ENCODE results near the gene CMTR1. TPM values are rescaled to one million over a fixed set of nuclear protein-coding genes. Genes with fewer than 3 reads are reported as not detected.
A peak's percentile ranks its signal among the peaks of the same experiment; 100 is the strongest.
"Not testable (repeated sequence)": the region's sequence is repeated elsewhere in the genome, so short reads cannot be mapped to it uniquely, and the experiment has no call there.

CMTR1 gene
- total RNA-seq, 2 experiments from 2014 or later, result 71.7 to 74.2 TPM

DNA sequence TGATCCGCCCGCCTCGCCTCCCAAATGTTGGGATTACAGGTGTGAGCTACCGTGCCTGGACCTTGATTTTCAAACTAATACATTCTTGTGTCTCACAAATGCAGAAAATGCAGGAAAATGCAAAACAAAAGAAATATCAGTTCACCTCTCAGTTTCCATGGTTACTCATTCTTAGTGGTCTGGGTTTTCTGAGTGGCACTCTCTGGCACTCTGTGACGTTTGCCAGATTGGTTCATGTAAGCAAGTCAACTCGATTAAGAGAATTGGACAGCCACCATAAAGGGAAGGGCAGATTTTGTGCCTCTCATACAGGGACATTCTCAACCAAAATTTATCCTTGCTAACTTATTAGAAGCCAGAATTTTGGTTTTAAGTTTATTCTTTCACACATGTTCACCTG is 8.6 kb downstream of the CMTR1 start:
- no peaks in the 10 kb centered on the region for H3K9me3 Mint-ChIP-seq (ENCODE audit: insufficient read depth)
- H3K27me3 Mint-ChIP-seq (ENCODE audit: low read depth), result no peaks in the 10 kb centered on the region
- peaks cover 35% of the 10 kb centered on the region for H3K4me1 Mint-ChIP-seq (ENCODE audit: low read depth)
- no peak overlapping the region for H3K4me3 Mint-ChIP-seq
- DNase-seq (no peak), ATAC-seq (no peak)
- CTCF ChIA-PET, result interaction anchor here (1.0 to 1.9 kb wide), 3 partner anchors 8 to 116 kb away, joined by 3 to 4 read pairs (median 4); no protein-coding TSS in a partner anchor
- peak overlapping the region; percentile 56 for H3K27ac Mint-ChIP-seq
- POLR2A ChIA-PET, result interaction anchor here (0.7 to 3.7 kb wide), 5 partner anchors 8 to 209 kb away, joined by 3 to 28 read pairs (median 3); partner anchors contain the start of gene CMTR1
- H3K36me3 Mint-ChIP-seq (ENCODE audit: low read depth), result peaks cover 68% of the 10 kb centered on the region

DNA sequence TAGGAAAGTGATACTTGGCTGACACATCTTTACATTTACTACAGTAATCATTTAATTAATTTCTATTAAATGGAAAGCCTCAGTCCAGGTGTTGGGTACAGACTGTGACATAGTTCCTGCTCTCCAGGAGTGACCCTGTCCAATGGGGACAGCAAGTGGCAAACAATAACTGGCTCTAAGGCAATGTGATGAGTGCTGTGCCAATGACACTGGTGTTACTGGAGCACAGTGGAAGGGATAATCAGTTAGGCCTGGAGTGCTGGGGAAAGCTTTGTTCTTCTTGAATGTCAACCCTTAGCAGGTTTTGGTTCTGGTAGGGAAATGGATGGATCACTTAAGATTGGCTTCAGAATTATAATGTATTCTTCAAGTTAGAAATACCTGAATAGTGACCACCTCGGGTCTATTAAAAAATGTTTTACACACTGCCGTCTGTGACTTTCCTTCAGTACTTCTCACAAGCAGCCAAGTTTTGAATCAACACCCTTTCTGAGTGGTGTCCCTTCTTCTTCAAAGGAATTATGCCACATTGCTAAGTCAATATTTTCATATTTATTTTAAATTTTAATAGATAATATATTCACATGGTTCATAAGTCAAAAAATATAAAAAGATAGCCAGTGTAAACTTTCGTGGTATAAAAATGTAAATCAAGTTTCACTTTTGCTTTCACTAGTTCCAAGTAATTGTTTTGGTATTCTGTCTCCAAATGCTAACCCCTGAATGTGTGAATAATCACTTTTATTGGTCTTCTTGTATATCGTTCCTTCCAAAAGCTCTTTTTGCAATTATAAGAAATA is 9.6 kb downstream of the CMTR1 start:
- H3K9me3 Mint-ChIP-seq (ENCODE audit: insufficient read depth), result no peaks in the 10 kb centered on the region
- CTCF ChIA-PET, result interaction anchor here (0.6 to 1.9 kb wide), 5 partner anchors 9 to 256 kb away, joined by 3 to 4 read pairs (median 3); no protein-coding TSS in a partner anchor
- ATAC-seq (peak; percentile 63), DNase-seq (no peak)
- H3K4me3 Mint-ChIP-seq, result peak overlapping the region; percentile 70
- H3K27ac Mint-ChIP-seq, result peak overlapping the region; percentile 87
- POLR2A ChIA-PET, result interaction anchor here (0.8 to 3.7 kb wide), 3 partner anchors 9 to 108 kb away, joined by 3 to 28 read pairs (median 3); partner anchors contain the start of gene CMTR1
- H3K36me3 Mint-ChIP-seq (ENCODE audit: low read depth), result peaks cover 67% of the 10 kb centered on the region
- peaks cover 30% of the 10 kb centered on the region for H3K4me1 Mint-ChIP-seq (ENCODE audit: low read depth)
- no peaks in the 10 kb centered on the region for H3K27me3 Mint-ChIP-seq (ENCODE audit: low read depth)

DNA sequence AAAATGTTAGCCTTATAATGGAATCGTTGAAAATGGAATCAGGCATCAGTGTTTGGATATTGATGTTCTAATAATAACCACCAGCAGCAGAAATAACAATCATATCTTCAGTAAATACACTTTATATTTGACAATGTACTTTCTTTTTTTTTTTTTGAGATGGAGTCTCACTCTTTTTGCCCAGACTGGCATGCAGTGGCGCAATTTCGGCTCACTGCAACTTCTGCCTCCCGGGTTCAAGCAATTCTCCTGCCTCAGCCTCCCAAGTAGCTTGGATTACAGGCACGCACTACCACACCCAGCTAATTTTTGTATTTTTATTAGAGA is 10.2 kb downstream of the CMTR1 start:
- H3K27me3 Mint-ChIP-seq (ENCODE audit: low read depth), result not testable (repeated sequence)

GRCh38 chr6:37449984-37450383 is 17.0 kb downstream of the CMTR1 start:
- ChIA-PET POLR2A (no interaction called here), CTCF (no interaction called here)
- Mint-ChIP-seq H3K9me3 (ENCODE audit: insufficient read depth) (no peaks in the 10 kb centered on the region), H3K4me3 (no peak overlapping the region), H3K27ac (no peak overlapping the region), H3K36me3 (ENCODE audit: low read depth) (peaks cover 75% of the 10 kb centered on the region), H3K27me3 (ENCODE audit: low read depth) (no peaks in the 10 kb centered on the region), H3K4me1 (ENCODE audit: low read depth) (peaks cover 3% of the 10 kb centered on the region)
- no peak for ATAC-seq
- no peak for DNase-seq

More for the DNA sequence above, 10.2 kb downstream of the CMTR1 start:
- H3K9me3 Mint-ChIP-seq (ENCODE audit: insufficient read depth); DNase-seq; ATAC-seq: not testable (repeated sequence)
- peaks cover 27% of the 10 kb centered on the region for H3K4me1 Mint-ChIP-seq (ENCODE audit: low read depth)
- H3K4me3 Mint-ChIP-seq, result peak overlapping the region; percentile 70
- ChIA-PET CTCF (interaction anchor here (0.6 to 1.0 kb wide), 3 partner anchors 12 to 255 kb away, joined by 3 read pairs; no protein-coding TSS in a partner anchor), POLR2A (interaction anchor here (1.0 to 3.7 kb wide), 2 partner anchors 10 to 24 kb away, joined by 4 to 28 read pairs; partner anchors contain the start of gene CMTR1)
- H3K27ac Mint-ChIP-seq, result peak overlapping the region; percentile 81
- peaks cover 65% of the 10 kb centered on the region for H3K36me3 Mint-ChIP-seq (ENCODE audit: low read depth)

- ATAC-seq, result no peak
- no peaks in the 10 kb centered on the region for H3K9me3 Mint-ChIP-seq (ENCODE audit: insufficient read depth)
These were observed 18.6 kb downstream of the CMTR1 start for GRCh38 chr6:37451441-37452193.

DNA sequence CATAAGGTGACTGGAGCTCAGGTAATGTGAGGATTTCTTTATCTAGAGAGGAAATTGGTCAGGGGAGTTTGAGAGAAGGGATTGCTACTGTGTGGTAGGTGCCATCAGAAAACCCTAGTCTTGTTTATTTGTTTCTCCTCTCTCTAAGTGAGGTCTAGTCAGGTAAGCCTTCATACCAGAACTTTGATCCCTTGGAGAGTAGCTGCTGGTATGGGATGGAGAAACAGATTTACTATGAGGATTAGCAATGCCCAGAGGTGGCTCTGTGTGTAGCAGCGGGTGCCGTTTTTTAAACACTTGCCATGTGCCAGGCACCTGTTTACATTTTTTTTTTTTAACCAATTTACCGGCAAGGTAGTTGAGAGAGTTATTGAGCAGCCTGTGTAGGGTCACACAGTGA is 19.5 kb downstream of the CMTR1 start:
- Mint-ChIP-seq H3K9me3 (ENCODE audit: insufficient read depth) (no peaks in the 10 kb centered on the region), H3K27ac (no peak overlapping the region), H3K27me3 (ENCODE audit: low read depth) (no peaks in the 10 kb centered on the region), H3K4me3 (no peak overlapping the region), H3K4me1 (ENCODE audit: low read depth) (peaks cover 3% of the 10 kb centered on the region), H3K36me3 (ENCODE audit: low read depth) (peaks cover 78% of the 10 kb centered on the region)
- ChIA-PET CTCF (interaction anchor here (1.6 kb wide), 1 partner anchor 90 kb away, joined by 4 read pairs; no protein-coding TSS in a partner anchor), POLR2A (interaction anchor here (1.2 kb wide), 1 partner anchor 10 kb away, joined by 3 read pairs; no protein-coding TSS in a partner anchor)
- ATAC-seq, result no peak
- no peak for DNase-seq

More at GRCh38 chr6:37451441-37452193, 18.6 kb downstream of the CMTR1 start:
- ChIA-PET CTCF (interaction anchor here (1.6 kb wide), 1 partner anchor 89 kb away, joined by 4 read pairs; no protein-coding TSS in a partner anchor), POLR2A (interaction anchor here (1.2 to 1.3 kb wide), 2 partner anchors 10 to 18 kb away, joined by 3 to 5 read pairs; partner anchors contain the start of gene CMTR1)
- Mint-ChIP-seq H3K27ac (peak overlapping the region; percentile 50), H3K4me3 (no peak overlapping the region), H3K27me3 (ENCODE audit: low read depth) (no peaks in the 10 kb centered on the region), H3K36me3 (ENCODE audit: low read depth) (peaks cover 76% of the 10 kb centered on the region), H3K4me1 (ENCODE audit: low read depth) (peaks cover 3% of the 10 kb centered on the region)
- DNase-seq, result no peak

DNA sequence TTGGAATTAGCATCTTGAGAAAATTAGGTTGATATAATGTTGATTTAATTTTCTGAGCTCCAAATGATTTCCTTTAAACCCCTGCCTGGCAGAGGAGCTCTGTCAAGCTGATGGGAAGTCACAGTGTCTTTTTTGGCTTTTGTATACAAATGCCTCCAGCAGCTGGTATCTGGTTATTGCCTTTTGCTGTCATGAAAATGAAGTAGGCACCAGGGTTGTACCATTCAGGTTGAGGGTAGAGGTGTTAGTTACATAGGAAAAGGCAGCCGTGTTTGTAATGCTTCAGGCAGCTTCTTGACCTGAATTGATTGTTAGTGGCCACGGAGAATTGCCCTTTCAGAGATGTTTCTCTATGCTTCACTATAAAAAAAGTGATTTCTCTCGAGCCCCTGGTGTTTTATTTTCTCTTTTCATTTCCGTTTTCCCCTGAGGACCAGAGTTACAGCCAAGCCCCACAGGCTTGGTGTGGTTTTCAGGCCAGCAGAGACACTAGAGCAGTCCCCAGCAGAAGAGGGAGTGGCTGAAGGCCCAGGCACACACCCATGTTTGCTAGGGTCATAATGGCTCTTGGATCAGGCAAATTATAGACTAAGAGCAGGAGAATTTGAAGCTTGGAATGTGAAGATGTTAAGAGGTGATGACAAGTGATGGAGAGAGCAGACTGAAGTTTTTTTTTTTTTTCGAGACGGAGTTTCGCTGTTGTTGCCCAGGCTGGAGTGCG is 21.6 kb downstream of the CMTR1 start:
- ChIA-PET POLR2A (no interaction called here), CTCF (interaction anchor here (1.1 to 1.6 kb wide), 4 partner anchors 11 to 199 kb away, joined by 3 read pairs; no protein-coding TSS in a partner anchor)
- H3K27me3 Mint-ChIP-seq (ENCODE audit: low read depth), result no peaks in the 10 kb centered on the region

DNA sequence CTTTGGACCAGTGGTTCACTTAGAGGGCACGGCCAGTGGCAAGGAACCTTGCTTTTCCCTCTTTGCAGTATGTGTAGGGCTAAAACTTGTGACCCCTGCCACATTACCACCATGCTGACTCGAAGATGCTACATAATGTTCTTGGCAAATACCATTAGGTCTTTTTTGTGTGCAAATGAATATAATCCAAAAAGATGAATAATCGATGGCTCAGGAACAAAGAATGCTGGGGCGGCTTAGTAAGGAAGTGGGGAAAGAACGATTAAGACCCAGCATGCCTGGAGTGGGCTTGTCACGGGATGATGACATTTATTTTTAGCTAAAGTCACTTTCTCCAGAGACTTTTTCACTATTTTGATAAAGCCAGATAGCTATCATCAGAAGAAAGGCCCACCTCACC is 23.1 kb downstream of the CMTR1 start:
- DNase-seq, result no peak
- ChIA-PET POLR2A (no interaction called here), CTCF (interaction anchor here (1.6 kb wide), 1 partner anchor 13 kb away, joined by 3 read pairs; no protein-coding TSS in a partner anchor)
- Mint-ChIP-seq H3K9me3 (ENCODE audit: insufficient read depth) (no peaks in the 10 kb centered on the region), H3K4me1 (ENCODE audit: low read depth) (peaks cover 3% of the 10 kb centered on the region), H3K36me3 (ENCODE audit: low read depth) (peaks cover 89% of the 10 kb centered on the region), H3K4me3 (no peak overlapping the region), H3K27me3 (ENCODE audit: low read depth) (no peaks in the 10 kb centered on the region), H3K27ac (no peak overlapping the region)
- ATAC-seq, result no peak

More for the DNA sequence above, 21.6 kb downstream of the CMTR1 start:
- DNase-seq (no peak), ATAC-seq (no peak)
- Mint-ChIP-seq H3K36me3 (ENCODE audit: low read depth) (peaks cover 86% of the 10 kb centered on the region), H3K27ac (peak overlapping the region; percentile 19), H3K4me1 (ENCODE audit: low read depth) (peaks cover 3% of the 10 kb centered on the region), H3K4me3 (no peak overlapping the region), H3K9me3 (ENCODE audit: insufficient read depth) (no peaks in the 10 kb centered on the region)

DNA sequence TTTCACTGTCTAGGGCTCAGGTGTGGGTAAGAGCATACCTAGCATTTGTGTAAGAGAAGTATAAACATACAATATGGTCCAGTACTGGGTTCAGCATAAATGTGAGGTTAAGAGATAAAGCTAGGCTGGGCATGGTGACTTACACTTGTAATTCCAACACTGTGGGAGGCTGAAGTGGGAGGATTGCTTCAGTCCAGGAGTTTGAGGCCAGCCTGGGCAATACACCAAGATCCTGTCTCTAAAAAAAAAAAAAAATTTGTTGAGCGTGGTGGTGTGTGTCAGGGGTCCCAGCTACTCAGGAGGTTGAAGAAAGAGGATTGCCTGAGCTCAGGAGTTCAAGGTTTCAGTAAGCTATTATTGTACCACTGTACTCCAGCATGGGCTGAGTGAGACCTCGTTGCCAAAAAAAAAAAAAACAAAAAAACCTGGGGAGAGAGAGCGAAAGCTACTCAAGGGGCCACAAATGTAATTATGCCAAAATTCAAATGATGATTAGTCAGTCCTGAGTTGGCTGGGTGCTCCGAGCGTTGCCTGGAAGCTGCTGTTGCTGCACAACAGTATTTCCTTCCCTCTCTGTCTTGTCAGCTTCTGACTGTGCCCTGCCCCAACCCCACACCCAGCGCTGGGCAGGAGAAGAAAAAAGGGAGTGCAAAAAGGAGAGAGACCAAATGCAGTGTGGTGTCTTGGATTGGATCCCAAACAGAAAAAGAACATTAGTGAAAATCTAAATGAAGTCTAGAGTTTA is 24.0 kb downstream of the CMTR1 start:
- H3K27ac Mint-ChIP-seq, result no peak overlapping the region
- H3K4me3 Mint-ChIP-seq, result no peak overlapping the region
- H3K9me3 Mint-ChIP-seq (ENCODE audit: insufficient read depth), result no peaks in the 10 kb centered on the region
- ATAC-seq, result no peak
- POLR2A ChIA-PET, result no interaction called here
- CTCF ChIA-PET, result interaction anchor here (0.7 to 1.5 kb wide), 2 partner anchors 75 to 235 kb away, joined by 3 to 4 read pairs; no protein-coding TSS in a partner anchor
- DNase-seq, result no peak
- H3K36me3 Mint-ChIP-seq (ENCODE audit: low read depth), result peaks cover 89% of the 10 kb centered on the region
- H3K4me1 Mint-ChIP-seq (ENCODE audit: low read depth), result peaks cover 3% of the 10 kb centered on the region
- no peaks in the 10 kb centered on the region for H3K27me3 Mint-ChIP-seq (ENCODE audit: low read depth)

DNA sequence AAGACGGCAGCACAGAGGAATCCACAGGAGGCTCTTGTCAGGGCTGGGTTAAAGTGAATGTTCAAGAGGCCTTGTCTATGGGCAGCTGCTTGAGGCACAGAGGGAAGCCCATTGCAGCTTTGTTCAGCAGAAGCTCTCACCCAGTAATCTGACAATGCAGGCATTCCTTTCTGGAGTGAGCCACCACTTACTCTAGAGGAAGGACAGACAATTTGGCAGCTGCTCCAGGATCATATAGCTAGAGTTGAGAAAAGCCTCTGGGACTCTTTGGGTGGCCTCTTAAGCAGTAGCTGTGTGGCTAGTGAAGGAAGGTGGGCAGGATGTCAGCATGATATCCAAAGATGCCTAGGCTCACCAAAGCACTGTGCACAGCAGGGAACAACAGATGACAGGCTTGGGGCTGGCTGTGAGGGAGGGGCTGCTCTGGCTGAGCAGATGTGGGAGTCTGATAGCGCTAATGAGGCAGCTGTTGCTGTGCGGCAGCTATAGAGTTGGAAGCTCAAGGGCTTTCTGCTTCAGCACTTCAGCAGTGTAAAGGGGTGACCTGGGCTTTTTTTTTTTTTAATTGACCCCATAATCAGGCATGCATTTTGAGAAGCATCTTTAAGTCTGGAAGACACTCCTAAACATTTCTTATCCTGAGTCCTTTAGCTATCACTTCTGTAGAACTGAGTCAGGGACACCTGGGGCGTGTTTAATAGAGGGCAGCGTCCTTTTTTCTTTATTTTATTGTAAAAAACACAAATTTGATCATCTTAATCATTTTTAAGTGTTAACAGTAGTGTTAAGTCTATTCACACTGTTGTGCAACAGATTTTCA is 27.2 kb downstream of the CMTR1 start:
- Mint-ChIP-seq H3K27me3 (ENCODE audit: low read depth) (no peaks in the 10 kb centered on the region), H3K4me3 (no peak overlapping the region), H3K36me3 (ENCODE audit: low read depth) (peaks cover 82% of the 10 kb centered on the region), H3K9me3 (ENCODE audit: insufficient read depth) (no peaks in the 10 kb centered on the region), H3K4me1 (ENCODE audit: low read depth) (no peaks in the 10 kb centered on the region), H3K27ac (peak overlapping the region; percentile 40)
- POLR2A ChIA-PET, result interaction anchor here (1.3 kb wide), 1 partner anchor 27 kb away, joined by 3 read pairs; the partner anchor contains the start of gene CMTR1
- CTCF ChIA-PET, result interaction anchor here (1.3 kb wide), 1 partner anchor 106 kb away, joined by 5 read pairs; no protein-coding TSS in a partner anchor
- ATAC-seq (no peak), DNase-seq (no peak)

Data from activated CD8-positive, alpha-beta T cell treated with anti-CD3 and anti-CD28 coated beads, Interleukin-2, amount 10 ng/mL, durations not matched to agents 7 days and 5 days (primary cell).